HCT116 (cell line): ENCODE measurements around the gene CBL. TPM values are rescaled to one million over a fixed set of nuclear protein-coding genes. Genes with fewer than 3 reads are reported as not detected.

Source experiments
- ATAC-seq: fragments of 200-7000 bp; cut with Tn5 transposase; 2 replicates; pipeline ENCODE4 v1.9.1; 2020; ENCODE audit warnings: mild to moderate bottlenecking, moderate library complexity
- BruUV-seq: library from RNA; stranded (reverse); fragments of 400-500 nt; replicated peaks from 2 replicates; lab custom pipeline; 2021; lab: Mats Ljungman, UMichigan
- CTCF ChIA-PET: fragments of 300-600 bp; sonication (Branson Sonifier 250); formaldehyde crosslinking; loops from one replicate; lab custom pipeline; 2021; ENCODE audit warnings: antibody characterized with exemption; lab: Charles Lee
- POLR2A ChIA-PET: fragments of 300-600, 350-600 bp; sonication (Branson Sonifier 250); formaldehyde crosslinking; loops from one replicate; lab custom pipeline; 2021; ENCODE audit warnings: antibody characterized with exemption; lab: Charles Lee
- RAD21 ChIA-PET, 2 experiments: fragments of 300-600 bp; sonication (Branson Sonifier 250); formaldehyde crosslinking; loops; one replicate each; lab custom pipeline; 2023; ENCODE audit warnings: low total read pairs in 2 of 2; ENCODE audit not compliant: uncharacterized antibody in 2 of 2, unreplicated experiment in 2 of 2, low non-redundant PET in 1 of 2; lab: Charles Lee
- DNase-seq: peaks from one replicate; pipeline ENCODE4 v3.0.0-alpha.2; 2010; ENCODE audit warnings: low read depth, low spot score
- H2AFZ ChIP-seq: fragments of 200-600 bp; shearing (Covaris generic), sonication (generic); 2 replicates; pipeline ENCODE4 v1.6.1; 2017; ENCODE audit warnings: low read depth, mixed run types, mixed read lengths, antibody characterized with exemption, low read length; ENCODE audit not compliant: poor library complexity, severe bottlenecking
- H3K27ac ChIP-seq: 2 replicates; pipeline ENCODE4 v1.5.1; 2012; ENCODE audit warnings: low read depth, low read length
- H3K27me3 ChIP-seq: fragments of 200-600 bp; sonication (generic); 2 replicates; pipeline ENCODE4 v1.6.1; 2016; ENCODE audit warnings: mixed run types, low read length, mixed read lengths; ENCODE audit not compliant: insufficient read depth
- H3K36me3 ChIP-seq, 2 experiments: fragments of 200-500 bp in 1 of 2; fragments of 200-600 bp in 1 of 2; sonication (Bioruptor generic) in 1 of 2; sonication (generic) in 1 of 2; 2 replicates each; pipeline versions ENCODE4 v1.5.1 to v1.6.1; 2014 to 2016; ENCODE audit warnings: low read length in 2 of 2, inconsistent platforms in 1 of 2, mixed read lengths in 1 of 2, mixed run types in 1 of 2; ENCODE audit not compliant: insufficient read depth in 2 of 2, control insufficient read depth in 1 of 2
- H3K4me1 ChIP-seq, 2 experiments: fragments of 200-600 bp in 1 of 2; sonication (generic) in 1 of 2; 2 replicates each; pipeline versions ENCODE4 v1.5.1 to v1.6.1; 2012 to 2017; ENCODE audit warnings: low read length in 2 of 2, inconsistent platforms in 1 of 2, mild to moderate bottlenecking in 1 of 2, mixed read lengths in 1 of 2, mixed run types in 1 of 2, moderate library complexity in 1 of 2; ENCODE audit not compliant: insufficient read depth in 2 of 2, control insufficient read depth in 1 of 2
- H3K4me2 ChIP-seq: fragments of 200-600 bp; sonication (generic); 2 replicates; pipeline ENCODE4 v1.6.1; 2017; ENCODE audit warnings: mixed run types, low read length, mixed read lengths
- H3K4me3 ChIP-seq, 2 experiments: fragments of 200-600 bp in 1 of 2; sonication (generic) in 1 of 2; replicated peaks in 1 of 2; 2 replicates each; pipeline ENCODE4 v1.5.1; 2011 to 2016; ENCODE audit warnings: low read length in 2 of 2, control low read depth in 1 of 2, low read depth in 1 of 2, mild to moderate bottlenecking in 1 of 2, mixed read lengths in 1 of 2, mixed run types in 1 of 2
- H3K79me2 ChIP-seq: fragments of 200-600 bp; sonication (generic); 2 replicates; pipeline ENCODE4 v1.6.1; 2017; ENCODE audit warnings: mild to moderate bottlenecking, mixed run types, low read length, moderate library complexity, mixed read lengths; ENCODE audit not compliant: insufficient read depth
- H3K9ac ChIP-seq: fragments of 200-600 bp; sonication (generic); 2 replicates; pipeline ENCODE4 v1.6.1; 2016; ENCODE audit warnings: low read length, mixed read lengths
- H3K9me2 ChIP-seq: fragments of 200-600 bp; sonication (generic), shearing (Covaris generic); 2 replicates; pipeline ENCODE4 v1.6.1; 2017; ENCODE audit warnings: mixed run types, mild to moderate bottlenecking, moderate library complexity; ENCODE audit not compliant: insufficient read depth
- H3K9me3 ChIP-seq, 2 experiments: fragments of 200-500 bp in 1 of 2; fragments of 200-600 bp in 1 of 2; sonication (Bioruptor generic) in 1 of 2; sonication (generic) in 1 of 2; 2 replicates each; pipeline ENCODE4 v1.6.1; 2014 to 2017; ENCODE audit warnings: low read length in 2 of 2, mixed read lengths in 2 of 2, inconsistent platforms in 1 of 2, low read depth in 1 of 2, mild to moderate bottlenecking in 1 of 2, mixed run types in 1 of 2, moderate library complexity in 1 of 2; ENCODE audit not compliant: control insufficient read depth in 1 of 2, insufficient read depth in 1 of 2
- H4K20me1 ChIP-seq: fragments of 200-600 bp; sonication (generic), shearing (Covaris generic); 2 replicates; pipeline ENCODE4 v1.6.1; 2017; ENCODE audit warnings: mixed run types, mild to moderate bottlenecking, moderate library complexity; ENCODE audit not compliant: insufficient read depth
- EGR1 ChIP-seq: IDR thresholded peaks from 2 replicates; pipeline ENCODE4 v1.6.1; 2012; ENCODE audit warnings: low read depth
- EZH2 ChIP-seq: fragments of 200-600 bp; sonication (generic); IDR thresholded peaks from 2 replicates; pipeline ENCODE4 v1.6.1; 2017; ENCODE audit warnings: antibody characterized with exemption, mixed run types
- FOSL1 ChIP-seq: IDR thresholded peaks from 2 replicates; pipeline ENCODE4 v1.6.1; 2012; ENCODE audit warnings: low read depth
- JUND ChIP-seq: IDR thresholded peaks from 2 replicates; pipeline ENCODE4 v1.6.1; 2012
- POLR2A ChIP-seq: IDR thresholded peaks from 2 replicates; pipeline ENCODE4 v1.7.0; 2011; ENCODE audit warnings: borderline replicate concordance; ENCODE audit not compliant: insufficient read depth, insufficient read length; ENCODE audit errors: extremely low read depth
- POLR2AphosphoS5 ChIP-seq: IDR thresholded peaks from 2 replicates; pipeline ENCODE4 v1.6.1; 2011; ENCODE audit warnings: mild to moderate bottlenecking, low read depth, low read length, moderate library complexity
- SRF ChIP-seq: IDR thresholded peaks from 2 replicates; pipeline ENCODE4 v1.6.1; 2012; ENCODE audit warnings: low read depth
- ZBTB33 ChIP-seq: IDR thresholded peaks from 2 replicates; pipeline ENCODE4 v1.6.1; 2011; ENCODE audit warnings: mild to moderate bottlenecking, low read length, moderate library complexity; ENCODE audit not compliant: insufficient replicate concordance; ENCODE audit errors: extremely low read depth
- intact Hi-C: fragments of 100-400 bp; cut with micrococcal nuclease; formaldehyde crosslinking; loops from 2 replicates; pipeline ENCODE4 v1.10.0; 2022
- total RNA-seq: library from RNA; stranded (reverse); gene quantifications from one replicate; pipeline ENCODE4 v1.2.1, GENCODE V29; 2021; ENCODE audit not compliant: unreplicated experiment

The CBL gene
- total RNA-seq, 1 experiment from 2014 or later = 31.1 TPM

- Histone ChIP-seq H3K9ac (no peak overlapping the region), H3K79me2 (peaks cover 28% of the 10 kb centered on the region), H3K27me3 (no peaks in the 10 kb centered on the region), H3K27ac (no peak overlapping the region), H4K20me1 (no peaks in the 10 kb centered on the region), H3K4me2 (no peak overlapping the region), H3K9me3 (no peaks in the 10 kb centered on the region), H3K4me1 (peaks cover 9 to 19% of the 10 kb centered on the region in 2 experiments), H3K36me3 (peaks cover 0 to 12% of the 10 kb centered on the region in 2 experiments; a peak in 2 of 4 replicates), H3K9me2 (no peaks in the 10 kb centered on the region), H3K4me3 (no peak overlapping the region), H2AFZ (no peak overlapping the region)
- ChIA-PET CTCF (interaction anchor here (1.1 kb wide), 1 partner anchor 8 kb away, joined by 3 read pairs; no protein-coding TSS in a partner anchor), POLR2A (no interaction called here), RAD21 (no interaction called here)
- intact Hi-C loops = no loop called here
- BruUV-seq = no TSS peak
- ATAC-seq (no peak), DNase-seq (no peak)
- TF ChIP-seq POLR2A (no peak), FOSL1 (no peak), ZBTB33 (no peak), POLR2AphosphoS5 (no peak), EGR1 (no peak), EZH2 (no peak), JUND (no peak), SRF (no peak)
These were observed 126.1 kb downstream of the CBL start for GRCh38 chr11:119332111-119332765.
